Measurements from ENCODE around the gene MYO9B.

GRCh38 chr19:17043744-17044143 is 31.8 kb upstream of the MYO9B start:
- TF ChIP-seq, protein P1, sequence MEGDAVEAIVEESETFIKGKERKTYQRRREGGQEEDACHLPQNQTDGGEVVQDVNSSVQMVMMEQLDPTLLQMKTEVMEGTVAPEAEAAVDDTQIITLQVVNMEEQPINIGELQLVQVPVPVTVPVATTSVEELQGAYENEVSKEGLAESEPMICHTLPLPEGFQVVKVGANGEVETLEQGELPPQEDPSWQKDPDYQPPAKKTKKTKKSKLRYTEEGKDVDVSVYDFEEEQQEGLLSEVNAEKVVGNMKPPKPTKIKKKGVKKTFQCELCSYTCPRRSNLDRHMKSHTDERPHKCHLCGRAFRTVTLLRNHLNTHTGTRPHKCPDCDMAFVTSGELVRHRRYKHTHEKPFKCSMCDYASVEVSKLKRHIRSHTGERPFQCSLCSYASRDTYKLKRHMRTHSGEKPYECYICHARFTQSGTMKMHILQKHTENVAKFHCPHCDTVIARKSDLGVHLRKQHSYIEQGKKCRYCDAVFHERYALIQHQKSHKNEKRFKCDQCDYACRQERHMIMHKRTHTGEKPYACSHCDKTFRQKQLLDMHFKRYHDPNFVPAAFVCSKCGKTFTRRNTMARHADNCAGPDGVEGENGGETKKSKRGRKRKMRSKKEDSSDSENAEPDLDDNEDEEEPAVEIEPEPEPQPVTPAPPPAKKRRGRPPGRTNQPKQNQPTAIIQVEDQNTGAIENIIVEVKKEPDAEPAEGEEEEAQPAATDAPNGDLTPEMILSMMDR (IDR thresholded peaks at IDR 0.05; ENCODE audit: poor library complexity): no peak
- TF ChIP-seq EZH2 (IDR thresholded peaks at IDR 0.05; ENCODE audit: borderline replicate concordance): no peak

All from hepatocyte (in vitro differentiated cells).